K562 (cell line): ENCODE results near the gene MYL12B. TPM values are rescaled to one million over a fixed set of nuclear protein-coding genes. Genes with fewer than 3 reads are reported as not detected.

Source experiments
- BDP1 ChIP-seq: IDR thresholded peaks from 3 replicates; pipeline ENCODE4 v1.6.1; 2011; ENCODE audit not compliant: insufficient read length, insufficient read depth
- BHLHE40 ChIP-seq: IDR thresholded peaks from 2 replicates; pipeline ENCODE4 v1.6.1; 2011; ENCODE audit warnings: low read length, improper control_type of control experiment
- CBX3 ChIP-seq, 2 experiments: IDR thresholded peaks; 1 replicate in 1 of 2; 2 replicates in 1 of 2; pipeline ENCODE4 v1.6.1; 2012; ENCODE audit warnings: inconsistent platforms in 2 of 2, low read length in 2 of 2, borderline replicate concordance in 1 of 2, control low read depth in 1 of 2
- CHD2 ChIP-seq: IDR thresholded peaks from 2 replicates; pipeline ENCODE4 v1.6.1; 2011; ENCODE audit warnings: low read depth, low read length
- DPF2 ChIP-seq: fragments of 450-650 bp; IDR thresholded peaks from 2 replicates; pipeline ENCODE4 v1.6.1; 2016
- ERF ChIP-seq: fragments of 450-650 bp; formaldehyde crosslinking; IDR thresholded peaks from 2 replicates; pipeline ENCODE4 v1.4.0; 2020; ENCODE audit warnings: mild to moderate bottlenecking, mixed read lengths
- KLF6 ChIP-seq: fragments of 250-450 bp; sonication (Bioruptor Pico); IDR thresholded peaks from 2 replicates; pipeline ENCODE4 v1.4.0; 2020; ENCODE audit warnings: mild to moderate bottlenecking, moderate library complexity, borderline replicate concordance
- L3MBTL2 ChIP-seq: fragments of 450-650 bp; IDR thresholded peaks from 2 replicates; pipeline ENCODE4 v1.6.1; 2016; ENCODE audit warnings: mild to moderate bottlenecking, moderate library complexity
- MAFG ChIP-seq: fragments of 450-650 bp; conservative IDR thresholded peaks from 2 replicates; pipeline ENCODE4 v1.6.1; 2016; ENCODE audit warnings: missing genetic modification characterization, missing compliant biosample characterization
- NONO ChIP-seq, 2 experiments: fragments of 200-400 bp in 1 of 2; fragments of 450-650 bp in 1 of 2; formaldehyde crosslinking in 1 of 2; IDR thresholded peaks; 2 replicates each; pipeline ENCODE4 v1.6.1; 2017; ENCODE audit warnings: low read depth in 2 of 2, mild to moderate bottlenecking in 2 of 2, moderate library complexity in 2 of 2, low read length in 1 of 2
- PHF8 ChIP-seq: fragments of 200-600 bp; sonication (generic); IDR thresholded peaks from 2 replicates; pipeline ENCODE4 v1.6.1; 2012; ENCODE audit warnings: mixed run types, mild to moderate bottlenecking, inconsistent platforms, low read length, moderate library complexity, borderline replicate concordance
- SIN3A ChIP-seq, 2 experiments: fragments of 150-350 bp in 1 of 2; IDR thresholded peaks; 2 replicates each; pipeline ENCODE4 v1.6.1; 2011 to 2016; ENCODE audit warnings: borderline replicate concordance in 2 of 2, low read depth in 2 of 2, low read length in 2 of 2, mild to moderate bottlenecking in 2 of 2, moderate library complexity in 2 of 2; ENCODE audit not compliant: control insufficient read depth in 1 of 2
- SMAD1 ChIP-seq: fragments of 150-350 bp; IDR thresholded peaks from 2 replicates; pipeline ENCODE4 v1.6.1; 2014; ENCODE audit warnings: low read length, low read depth; ENCODE audit not compliant: partially characterized antibody
- TRIM28 ChIP-seq: fragments of 450-650 bp; IDR thresholded peaks from 2 replicates; pipeline ENCODE4 v1.6.1; 2017
- ZKSCAN8 ChIP-seq: fragments of 200-800 bp; sonication (Bioruptor generic); IDR thresholded peaks from 2 replicates; pipeline ENCODE4 v1.6.1; 2016; ENCODE audit warnings: missing genetic modification characterization, missing compliant biosample characterization
- ZNF41 ChIP-seq: fragments of 250-450 bp; sonication (Bioruptor Pico); conservative IDR thresholded peaks from 2 replicates; pipeline ENCODE4 v1.4.0; 2020; ENCODE audit warnings: mild to moderate bottlenecking
- polyA plus RNA-seq, 8 experiments: library from polyadenylated mRNA; depleted of rRNA in 4 of 8; stranded (reverse) in 5 of 8; unstranded in 3 of 8; fragments of >200 nt; fragmentation: Nextera tagmentation in 2 of 8; fragmentation: Illumina TruSeq in 1 of 8; extraction: Ambion mirVana in 2 of 8; extraction: Trizol in 1 of 8; gene quantifications; 2 replicates each; pipeline versions ENCODE4 v1.2.1 to v1.2.3, GENCODE V29; 2011 to 2014; ENCODE audit warnings: inconsistent platforms in 1 of 8, missing spikeins in 1 of 8
- total RNA-seq, 7 experiments: library from RNA; depleted of rRNA in 6 of 7; stranded (reverse); fragments of >200 nt in 6 of 7; fragmentation: Illumina TruSeq in 2 of 7; extraction: Trizol in 2 of 7; gene quantifications; 2 replicates each; pipeline versions ENCODE4 v1.2.1 to v1.2.3, GENCODE V29; 2011 to 2021; ENCODE audit warnings: low replicate concordance in 1 of 7
- TF ChIP-seq, protein P1 (sequence below): fragments of 450-650 bp; conservative IDR thresholded peaks from 2 replicates; pipeline ENCODE4 v1.6.1; 2016; ENCODE audit warnings: missing genetic modification characterization, low read depth, mild to moderate bottlenecking, missing compliant biosample characterization, moderate library complexity
- TF ChIP-seq, protein P2 (sequence below): sonication (generic); IDR thresholded peaks from 2 replicates; pipeline ENCODE4 v1.6.1; 2016
- TF ChIP-seq, protein P3 (sequence below), 2 experiments: IDR thresholded peaks; 2 replicates each; pipeline ENCODE4 v1.6.1; 2012; ENCODE audit warnings: improper control_type of control experiment in 2 of 2, low read depth in 2 of 2, low read length in 2 of 2, borderline replicate concordance in 1 of 2
- TF ChIP-seq, protein P4 (sequence below): fragments of 200-800 bp; sonication (Bioruptor generic); IDR thresholded peaks from 2 replicates; pipeline ENCODE4 v1.6.1; 2017; ENCODE audit warnings: missing genetic modification characterization, missing compliant biosample characterization

The MYL12B gene
- total and polyA plus RNA-seq, 9 of the 15 experiments (the other 6 are each of a cell fraction or from before 2014, with no cell fraction given), result 220 to 995 (median 463) TPM

DNA sequence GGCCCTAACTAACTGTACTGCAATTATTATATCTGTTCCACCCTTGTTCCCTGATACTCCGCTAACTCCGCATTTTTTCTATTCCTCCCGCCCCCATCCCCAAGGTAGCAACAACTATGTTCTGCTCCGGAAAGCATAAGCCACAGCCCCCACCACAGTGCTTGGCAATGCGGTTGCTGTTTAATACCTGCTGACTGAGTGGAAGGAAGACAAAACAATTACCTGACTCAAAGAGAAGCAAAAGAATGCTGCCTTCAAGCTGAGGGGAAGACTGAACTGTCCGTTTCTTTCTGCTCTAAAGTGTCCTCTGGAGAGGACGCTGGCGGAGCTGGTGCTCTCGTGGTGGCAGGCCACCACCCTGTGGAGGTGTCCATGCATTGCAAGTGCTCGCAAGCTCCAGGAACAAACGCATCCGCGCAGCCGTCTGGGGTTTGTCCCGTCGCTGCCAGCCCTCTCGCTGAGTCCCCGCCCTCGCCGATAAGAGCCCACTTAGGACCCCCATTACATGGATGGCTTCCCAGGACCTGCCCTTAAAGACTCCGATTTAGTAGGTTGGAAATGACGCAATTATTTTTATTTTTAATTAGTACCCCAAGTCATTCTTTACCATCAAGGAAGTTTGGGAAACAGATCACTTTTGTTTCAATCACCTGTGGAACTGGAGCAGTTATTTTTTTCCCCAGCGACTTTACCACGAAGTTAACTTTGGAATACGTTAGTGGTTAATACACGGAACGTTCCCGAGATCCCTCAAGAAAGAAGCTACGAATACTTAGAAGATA, 15.9 kb upstream of the MYL12B start (continued):
- TF ChIP-seq ZKSCAN8 (CRISPR knock-in tag) (no peak), CHD2 (no peak), TRIM28 (no peak), SIN3A (IDR thresholded peaks at IDR 0.05; ENCODE audit: borderline replicate concordance in 2 of 2, control insufficient read depth in 1 of 2, low read depth in 2 of 2, low read length in 2 of 2) (0 out of 4 replicates have a peak, but pooled peaks have one; percentile 23 to 28), BDP1 (no peak), L3MBTL2 (no peak), ERF (no peak), PHF8 (no peak), MAFG (tag) (0 out of 2 replicates have a peak, but pooled peaks have one; percentile 17), NONO (IDR thresholded peaks at IDR 0.05; ENCODE audit: low read depth in 2 of 2, low read length in 1 of 2) (no peak), CBX3 (IDR thresholded peaks at IDR 0.05; ENCODE audit: borderline replicate concordance in 1 of 2, low read length in 2 of 2) (no peak; a peak in 1 of 3 replicates), SMAD1 (no peak), DPF2 (no peak), KLF6 (no peak), BHLHE40 (peak; percentile 59; the same call in 1 of the 2 replicates), ZNF41 (CRISPR knock-in tag) (no peak)
- TF ChIP-seq, protein P1, sequence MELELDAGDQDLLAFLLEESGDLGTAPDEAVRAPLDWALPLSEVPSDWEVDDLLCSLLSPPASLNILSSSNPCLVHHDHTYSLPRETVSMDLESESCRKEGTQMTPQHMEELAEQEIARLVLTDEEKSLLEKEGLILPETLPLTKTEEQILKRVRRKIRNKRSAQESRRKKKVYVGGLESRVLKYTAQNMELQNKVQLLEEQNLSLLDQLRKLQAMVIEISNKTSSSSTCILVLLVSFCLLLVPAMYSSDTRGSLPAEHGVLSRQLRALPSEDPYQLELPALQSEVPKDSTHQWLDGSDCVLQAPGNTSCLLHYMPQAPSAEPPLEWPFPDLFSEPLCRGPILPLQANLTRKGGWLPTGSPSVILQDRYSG, result no peak
- TF ChIP-seq, protein P2, sequence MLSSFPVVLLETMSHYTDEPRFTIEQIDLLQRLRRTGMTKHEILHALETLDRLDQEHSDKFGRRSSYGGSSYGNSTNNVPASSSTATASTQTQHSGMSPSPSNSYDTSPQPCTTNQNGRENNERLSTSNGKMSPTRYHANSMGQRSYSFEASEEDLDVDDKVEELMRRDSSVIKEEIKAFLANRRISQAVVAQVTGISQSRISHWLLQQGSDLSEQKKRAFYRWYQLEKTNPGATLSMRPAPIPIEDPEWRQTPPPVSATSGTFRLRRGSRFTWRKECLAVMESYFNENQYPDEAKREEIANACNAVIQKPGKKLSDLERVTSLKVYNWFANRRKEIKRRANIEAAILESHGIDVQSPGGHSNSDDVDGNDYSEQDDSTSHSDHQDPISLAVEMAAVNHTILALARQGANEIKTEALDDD, result no peak; the same call in 1 of the 2 replicates
- TF ChIP-seq, protein P3, sequence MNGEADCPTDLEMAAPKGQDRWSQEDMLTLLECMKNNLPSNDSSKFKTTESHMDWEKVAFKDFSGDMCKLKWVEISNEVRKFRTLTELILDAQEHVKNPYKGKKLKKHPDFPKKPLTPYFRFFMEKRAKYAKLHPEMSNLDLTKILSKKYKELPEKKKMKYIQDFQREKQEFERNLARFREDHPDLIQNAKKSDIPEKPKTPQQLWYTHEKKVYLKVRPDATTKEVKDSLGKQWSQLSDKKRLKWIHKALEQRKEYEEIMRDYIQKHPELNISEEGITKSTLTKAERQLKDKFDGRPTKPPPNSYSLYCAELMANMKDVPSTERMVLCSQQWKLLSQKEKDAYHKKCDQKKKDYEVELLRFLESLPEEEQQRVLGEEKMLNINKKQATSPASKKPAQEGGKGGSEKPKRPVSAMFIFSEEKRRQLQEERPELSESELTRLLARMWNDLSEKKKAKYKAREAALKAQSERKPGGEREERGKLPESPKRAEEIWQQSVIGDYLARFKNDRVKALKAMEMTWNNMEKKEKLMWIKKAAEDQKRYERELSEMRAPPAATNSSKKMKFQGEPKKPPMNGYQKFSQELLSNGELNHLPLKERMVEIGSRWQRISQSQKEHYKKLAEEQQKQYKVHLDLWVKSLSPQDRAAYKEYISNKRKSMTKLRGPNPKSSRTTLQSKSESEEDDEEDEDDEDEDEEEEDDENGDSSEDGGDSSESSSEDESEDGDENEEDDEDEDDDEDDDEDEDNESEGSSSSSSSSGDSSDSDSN (IDR thresholded peaks at IDR 0.05; ENCODE audit: borderline replicate concordance in 1 of 2, low read depth in 2 of 2, low read length in 2 of 2), result 0 out of 4 replicates have a peak, but pooled peaks of 1 of the 2 experiments have one; percentile 69
- TF ChIP-seq, protein P4, sequence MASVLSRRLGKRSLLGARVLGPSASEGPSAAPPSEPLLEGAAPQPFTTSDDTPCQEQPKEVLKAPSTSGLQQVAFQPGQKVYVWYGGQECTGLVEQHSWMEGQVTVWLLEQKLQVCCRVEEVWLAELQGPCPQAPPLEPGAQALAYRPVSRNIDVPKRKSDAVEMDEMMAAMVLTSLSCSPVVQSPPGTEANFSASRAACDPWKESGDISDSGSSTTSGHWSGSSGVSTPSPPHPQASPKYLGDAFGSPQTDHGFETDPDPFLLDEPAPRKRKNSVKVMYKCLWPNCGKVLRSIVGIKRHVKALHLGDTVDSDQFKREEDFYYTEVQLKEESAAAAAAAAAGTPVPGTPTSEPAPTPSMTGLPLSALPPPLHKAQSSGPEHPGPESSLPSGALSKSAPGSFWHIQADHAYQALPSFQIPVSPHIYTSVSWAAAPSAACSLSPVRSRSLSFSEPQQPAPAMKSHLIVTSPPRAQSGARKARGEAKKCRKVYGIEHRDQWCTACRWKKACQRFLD (CRISPR knock-in tag), result no peak
